DND-41 (cell line): ENCODE data around the gene MYO1C.

Source experiments
- CTCF ChIP-seq: IDR thresholded peaks from 2 replicates; pipeline ENCODE4 v1.5.1; 2012; ENCODE audit warnings: borderline replicate concordance, low read length, moderate library complexity, mild to moderate bottlenecking; ENCODE audit not compliant: poor library complexity, severe bottlenecking; ENCODE audit errors: extremely low read depth
- EZH2 ChIP-seq: IDR thresholded peaks from 3 replicates; pipeline ENCODE4 v1.6.1; 2012; ENCODE audit warnings: borderline replicate concordance, low read depth, mild to moderate bottlenecking, moderate library complexity, low read length, inconsistent platforms; ENCODE audit not compliant: severe bottlenecking

- TF ChIP-seq CTCF: no peak
- TF ChIP-seq EZH2: no peak
Observed at GRCh38 chr17:1470071-1470754, 22.3 kb downstream of the MYO1C start.
